Measurements from ENCODE around the gene CSNK2A1. TPM values are rescaled to one million over a fixed set of nuclear protein-coding genes. Genes with fewer than 3 reads are reported as not detected.

CSNK2A1 gene
- total RNA-seq, 4 donors from 2014 or later, result 86.0 to 96.7 (median 90.3) TPM

GRCh38 chr20:427401-427800 lies 116.2 kb downstream of the CSNK2A1 start:
- intact Hi-C loops (cut with DNase I; ENCODE audit: low total_unique reads), result no loop called here
- TF ChIP-seq POLR2A (IDR thresholded peaks at IDR 0.05) (no peak), CTCF (IDR thresholded peaks at IDR 0.05) (no peak)
- no peak overlapping the region for H3K4me3 ChIP-seq (ENCODE audit: low read depth, poor library complexity, severe bottlenecking)
- no peak for DNase-seq (ENCODE audit: low spot score in 2 of 2)
- WGBS, 2 donors, result 80 to 81% methylated on average over 3 to 4 of the region's 4 CpGs

GRCh38 chr20:426566-426965 lies 117.0 kb downstream of the CSNK2A1 start:
- TF ChIP-seq POLR2A (IDR thresholded peaks at IDR 0.05) (no peak), CTCF (IDR thresholded peaks at IDR 0.05) (no peak)
- no peak for DNase-seq (ENCODE audit: low spot score in 2 of 2)
- intact Hi-C loops (cut with DNase I; ENCODE audit: low total_unique reads), result no loop called here
- H3K4me3 ChIP-seq (ENCODE audit: low read depth, poor library complexity, severe bottlenecking), result no peak overlapping the region
- 93 to 94% methylated on average over 2 of the region's 2 CpGs for WGBS, 2 donors

Other genes starting within 250 kb of the CSNK2A1 start
- 10 to 100 TPM in 1 of 4 donors, 1 to 10 TPM in 3; 7.3 to 10.8 (median 9.2) TPM for gene ZCCHC3, start 246.2 kb downstream of the CSNK2A1 start, total RNA-seq
- gene SOX12, start 218.2 kb downstream of the CSNK2A1 start, total RNA-seq, result 1 to 10 TPM; 4.7 to 9.9 (median 5.4) TPM
- gene NRSN2, start 196.7 kb downstream of the CSNK2A1 start, total RNA-seq, result 10 to 100 TPM in 2 of 4 donors, 1 to 10 TPM in 2; 4.4 to 16.6 (median 9.9) TPM
- gene TRIB3, start 163.0 kb downstream of the CSNK2A1 start, total RNA-seq, result 10 to 100 TPM; 20.6 to 35.2 (median 27.5) TPM
- gene RBCK1, start 135.5 kb downstream of the CSNK2A1 start, total RNA-seq, result 10 to 100 TPM; 65.2 to 90.1 (median 77.1) TPM
- gene TBC1D20, start 81.3 kb downstream of the CSNK2A1 start, total RNA-seq, result 10 to 100 TPM; 36.5 to 44.8 (median 42.5) TPM
- under 1 TPM in 1 of 4 donors, not detected in 3; 0.71 TPM for gene TCF15, start 66.5 kb upstream of the CSNK2A1 start, total RNA-seq
- 10 to 100 TPM; 12.2 to 27.8 (median 15.3) TPM for gene SRXN1, start 109.4 kb upstream of the CSNK2A1 start, total RNA-seq
- not detected for gene SCRT2, start 132.0 kb upstream of the CSNK2A1 start, total RNA-seq
- gene SLC52A3, start 224.7 kb upstream of the CSNK2A1 start, total RNA-seq, result 1 to 10 TPM; 2.2 to 7.5 (median 3.0) TPM